Raji (cell line): ENCODE data around the gene COL18A1.

Experiments used
- POLR2A ChIP-seq: IDR thresholded peaks from 2 replicates; pipeline ENCODE4 v1.6.1; 2011; ENCODE audit warnings: low read depth, low read length, control low read depth; ENCODE audit not compliant: insufficient read depth

Gene COL18A1

GRCh38 chr21:45365608-45366241 lies 39.2 kb upstream of the COL18A1 start:
- no peak for TF ChIP-seq POLR2A

DNA sequence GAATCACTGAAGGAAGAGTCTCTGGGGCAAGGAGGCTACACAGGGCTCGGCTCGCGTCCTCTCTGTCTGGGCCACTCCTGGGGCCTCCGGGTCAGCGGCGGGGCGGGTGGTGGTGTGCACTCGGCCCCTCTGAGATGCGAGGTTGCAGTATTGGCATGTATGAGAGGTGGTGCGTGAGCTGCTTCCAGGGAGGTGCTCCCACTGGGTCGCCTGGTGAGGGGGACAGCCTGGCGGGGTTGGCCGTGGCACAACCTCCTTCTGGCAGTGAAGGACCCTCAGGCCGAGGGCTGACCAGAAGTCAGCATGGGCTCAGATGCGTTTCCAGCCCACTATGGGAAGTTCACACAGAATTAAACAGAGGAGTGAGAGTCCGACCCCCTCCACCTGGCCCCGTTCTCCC lies 38.5 kb upstream of the COL18A1 start:
- no peak for TF ChIP-seq POLR2A

- TF ChIP-seq POLR2A = no peak
These were observed 38.0 kb upstream of the COL18A1 start for GRCh38 chr21:45366931-45367401.

- TF ChIP-seq POLR2A = no peak
These were observed 37.3 kb upstream of the COL18A1 start for GRCh38 chr21:45367402-45368351.

DNA sequence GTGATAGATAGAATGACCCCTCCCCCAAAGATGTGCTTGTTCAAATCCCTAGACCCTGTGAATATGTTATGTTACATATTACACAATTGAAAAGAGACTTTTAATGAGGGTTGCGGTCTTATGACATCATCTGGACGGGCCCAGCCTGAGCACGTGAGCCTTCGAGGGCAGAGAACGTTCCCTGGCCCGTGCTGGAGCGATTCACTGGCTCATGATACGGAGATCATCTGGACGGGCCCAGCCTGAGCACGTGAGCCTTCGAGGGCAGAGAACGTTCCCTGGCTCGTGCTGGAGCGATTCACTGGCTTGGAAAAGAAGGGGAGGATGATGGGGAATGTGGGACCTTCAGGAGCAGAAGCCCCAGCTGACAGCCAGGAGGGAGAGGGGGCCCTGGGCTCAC lies 34.4 kb upstream of the COL18A1 start:
- TF ChIP-seq POLR2A = no peak

GRCh38 chr21:45371081-45371480 lies 33.9 kb upstream of the COL18A1 start:
- TF ChIP-seq POLR2A = no peak

GRCh38 chr21:45371655-45372054 lies 33.3 kb upstream of the COL18A1 start:
- TF ChIP-seq POLR2A = no peak

DNA sequence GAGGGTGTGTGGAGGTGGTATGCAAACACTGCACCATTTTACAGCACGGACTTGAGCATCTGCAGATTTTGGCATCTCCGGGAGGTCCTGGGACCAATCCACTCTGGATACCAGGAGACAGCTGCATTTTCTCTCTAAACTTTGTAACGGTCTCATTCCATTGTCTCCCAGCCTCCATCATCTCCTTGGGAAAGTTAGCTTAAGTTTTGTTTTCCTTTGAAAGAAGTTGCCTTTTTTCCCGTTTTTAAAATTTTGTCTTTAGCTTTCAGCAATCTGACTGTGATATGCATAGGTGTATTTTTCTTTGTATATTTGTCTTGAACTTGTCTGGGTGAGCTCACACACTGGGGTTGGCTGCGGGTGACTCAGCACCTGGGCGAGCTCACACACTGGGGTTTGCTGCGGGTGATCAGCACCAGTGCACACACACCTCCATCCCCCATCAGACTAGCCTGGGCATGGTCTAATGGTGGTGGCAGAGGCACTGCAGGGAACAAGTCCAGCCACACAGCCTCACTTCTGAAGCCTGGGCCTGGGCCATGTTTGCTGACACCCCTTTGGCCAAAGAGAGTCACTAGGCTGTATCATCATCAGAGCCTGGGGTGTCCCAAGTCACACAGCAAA lies 32.1 kb upstream of the COL18A1 start:
- TF ChIP-seq POLR2A = no peak

DNA sequence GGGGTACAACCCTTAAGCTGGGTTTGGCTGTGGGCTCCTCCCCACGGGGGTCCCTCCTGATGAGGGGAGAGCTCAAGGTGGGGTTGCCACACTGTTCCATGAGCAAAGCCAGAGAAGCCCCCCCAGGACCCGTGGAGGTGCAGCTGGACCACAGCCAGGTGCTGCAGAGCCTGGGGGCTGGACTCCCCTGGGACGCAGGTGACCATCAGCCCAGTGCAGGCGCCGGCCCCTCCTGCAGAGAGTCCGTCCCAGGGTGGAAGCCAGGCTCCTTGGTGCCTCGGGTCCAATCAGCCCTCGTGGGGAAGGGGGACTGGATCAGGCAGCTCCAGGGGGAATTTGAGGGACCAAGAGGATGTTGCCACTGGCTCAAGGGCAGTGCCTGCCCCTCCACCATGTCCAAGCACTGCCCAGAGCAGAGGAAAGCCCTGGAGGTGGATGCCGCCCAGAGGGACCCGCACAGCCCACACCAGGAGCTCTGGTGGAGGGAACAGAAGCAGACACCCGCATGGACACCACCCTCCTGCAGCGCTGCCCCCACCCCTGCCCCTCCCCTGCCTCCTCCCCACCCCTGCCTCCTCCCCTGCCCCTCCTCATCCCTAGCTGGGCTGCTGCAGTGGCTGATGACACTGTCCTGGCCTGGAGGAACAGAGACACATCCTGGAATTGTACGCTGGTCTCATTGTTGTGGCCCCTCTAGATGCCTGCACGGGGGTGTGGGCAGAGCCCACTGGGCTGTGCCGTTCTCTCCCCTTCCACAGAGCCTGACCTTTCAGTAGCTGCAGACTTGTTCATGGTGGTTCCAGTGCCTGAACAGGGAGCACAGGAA lies 30.8 kb upstream of the COL18A1 start:
- no peak for TF ChIP-seq POLR2A

DNA sequence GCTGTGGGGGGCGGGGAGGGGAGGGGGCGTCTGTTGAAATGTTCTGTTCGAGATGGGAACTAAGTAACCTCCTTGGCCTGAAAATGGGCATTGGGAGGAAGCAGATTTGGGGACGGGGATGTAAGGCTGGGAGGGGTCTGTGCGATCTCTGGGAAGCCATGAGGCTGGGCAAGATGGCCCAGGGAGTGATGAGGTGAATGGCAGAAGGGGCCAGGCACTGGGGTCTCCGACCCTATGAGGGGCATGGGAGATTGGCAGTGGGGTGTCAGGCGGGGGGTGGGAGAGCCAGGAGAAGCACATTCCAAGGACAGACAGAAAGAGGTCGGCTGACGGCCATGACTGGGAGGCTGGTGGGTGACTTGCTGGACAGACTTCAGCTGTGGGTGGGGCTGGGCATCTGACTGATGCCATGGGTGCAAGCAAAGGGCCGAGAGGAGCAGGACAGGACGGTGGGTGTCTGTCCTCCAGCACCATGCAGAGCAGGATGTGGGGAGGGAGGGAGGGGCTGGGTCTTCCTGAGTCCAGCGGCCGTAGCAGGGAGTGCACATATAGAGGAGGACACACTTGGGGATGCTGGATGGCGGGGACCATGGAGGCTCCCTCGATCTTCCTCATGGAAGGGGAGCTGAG lies 30.0 kb upstream of the COL18A1 start:
- no peak for TF ChIP-seq POLR2A

- no peak for TF ChIP-seq POLR2A
These were observed 28.3 kb upstream of the COL18A1 start for GRCh38 chr21:45376459-45377324.

- no peak for TF ChIP-seq POLR2A
These were observed 27.6 kb upstream of the COL18A1 start for GRCh38 chr21:45377325-45377709.

DNA sequence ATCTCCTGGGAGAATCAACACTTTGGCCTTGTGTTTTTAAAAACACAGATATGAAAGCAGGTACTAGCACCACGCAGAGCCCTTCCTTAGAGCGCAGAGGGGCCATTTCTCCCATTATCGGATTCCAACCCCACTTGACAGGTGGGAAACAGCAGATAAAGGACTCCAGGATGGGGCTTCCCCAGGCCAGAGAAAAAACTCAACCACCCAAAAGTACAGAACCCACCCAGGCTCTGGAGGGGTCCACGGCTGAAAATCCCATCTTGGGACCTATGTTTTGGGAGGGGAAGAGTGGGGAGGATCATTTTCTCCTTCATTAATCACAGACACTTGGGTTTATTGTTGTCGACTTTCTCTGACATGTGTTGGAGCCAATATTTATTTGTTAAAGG lies 27.1 kb upstream of the COL18A1 start:
- no peak for TF ChIP-seq POLR2A

GRCh38 chr21:45378258-45378966 lies 26.6 kb upstream of the COL18A1 start:
- no peak for TF ChIP-seq POLR2A
